K562 (cell line): ENCODE measurements around the gene DNAAF9.

Source experiments
- EP300 ChIP-seq: IDR thresholded peaks from 2 replicates; pipeline ENCODE4 v1.6.1; 2012; ENCODE audit warnings: low read length, improper control_type of control experiment
- MXI1 ChIP-seq: IDR thresholded peaks from 2 replicates; pipeline ENCODE4 v1.6.1; 2011; ENCODE audit warnings: low read depth, mild to moderate bottlenecking, improper control_type of control experiment, low read length
- NFYB ChIP-seq: IDR thresholded peaks from 2 replicates; pipeline ENCODE4 v1.6.1; 2011; ENCODE audit warnings: mild to moderate bottlenecking, moderate library complexity; ENCODE audit not compliant: insufficient read length; ENCODE audit errors: extremely low read depth
- NRF1 ChIP-seq, 2 experiments: fragments of 450-650 bp; IDR thresholded peaks in 1 of 2; conservative IDR thresholded peaks in 1 of 2; 2 replicates each; pipeline ENCODE4 v1.6.1; 2014; ENCODE audit warnings: mild to moderate bottlenecking in 2 of 2
- POLR2AphosphoS5 ChIP-seq: IDR thresholded peaks from 2 replicates; pipeline ENCODE4 v1.6.1; 2011; ENCODE audit warnings: mild to moderate bottlenecking, low read depth, low read length, moderate library complexity; ENCODE audit not compliant: control insufficient read depth, insufficient read depth
- RBBP5 ChIP-seq: fragments of 200-600 bp; sonication (generic); IDR thresholded peaks from 2 replicates; pipeline ENCODE4 v1.6.1; 2012; ENCODE audit warnings: borderline replicate concordance, mild to moderate bottlenecking, low read length, control low read depth, inconsistent platforms; ENCODE audit not compliant: insufficient read depth, poor library complexity, severe bottlenecking
- ZFP1 ChIP-seq: fragments of 450-650 bp; formaldehyde crosslinking; IDR thresholded peaks from 2 replicates; pipeline ENCODE4 v1.4.0; 2020; ENCODE audit warnings: mild to moderate bottlenecking, mixed read lengths
- ZNF143 ChIP-seq: sonication (generic); formaldehyde crosslinking; IDR thresholded peaks from 2 replicates; pipeline ENCODE4 v1.9.0; 2022; ENCODE audit warnings: mild to moderate bottlenecking, missing genetic modification reagents
- TF ChIP-seq, protein P1 (sequence below): sonication (generic); formaldehyde crosslinking; IDR thresholded peaks from 2 replicates; pipeline ENCODE4 v1.9.0; 2022; ENCODE audit warnings: mild to moderate bottlenecking, missing genetic modification reagents
- TF ChIP-seq, protein P2 (sequence below): fragments of 200-400 bp; formaldehyde crosslinking; IDR thresholded peaks from 2 replicates; pipeline ENCODE4 v1.6.1; 2017; ENCODE audit warnings: mild to moderate bottlenecking, low read depth, low read length, moderate library complexity

DNA sequence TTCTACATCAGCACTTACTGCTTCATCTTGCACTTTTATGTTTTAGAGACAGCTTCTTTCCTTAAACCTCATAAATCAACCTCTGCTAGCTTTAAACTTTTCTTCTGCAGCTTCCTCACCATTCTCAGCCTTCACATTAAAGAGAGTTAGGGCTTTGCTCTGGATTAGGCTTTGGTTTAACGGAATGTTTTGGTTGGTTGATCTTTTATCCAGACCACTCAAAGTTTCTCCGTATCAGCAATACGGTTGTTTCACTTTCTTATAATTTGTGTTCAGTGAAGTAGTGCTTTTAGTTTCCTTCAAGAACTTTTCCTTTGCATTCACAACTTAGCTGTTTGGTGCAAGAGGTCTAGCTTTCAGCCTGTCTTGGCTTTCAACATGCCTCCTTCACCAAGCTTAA is 40.4 kb downstream of the DNAAF9 start:
- TF ChIP-seq ZFP1 (CRISPR knock-in tag) (no peak), NFYB (no peak), EP300 (no peak), MXI1 (no peak), RBBP5 (no peak), POLR2AphosphoS5 (no peak), ZNF143 (no peak), NRF1 (conservative IDR thresholded peaks at IDR 0.05 in 1 of 2, IDR thresholded peaks at IDR 0.05 in 1 of 2) (no peak)
- TF ChIP-seq, protein P1, sequence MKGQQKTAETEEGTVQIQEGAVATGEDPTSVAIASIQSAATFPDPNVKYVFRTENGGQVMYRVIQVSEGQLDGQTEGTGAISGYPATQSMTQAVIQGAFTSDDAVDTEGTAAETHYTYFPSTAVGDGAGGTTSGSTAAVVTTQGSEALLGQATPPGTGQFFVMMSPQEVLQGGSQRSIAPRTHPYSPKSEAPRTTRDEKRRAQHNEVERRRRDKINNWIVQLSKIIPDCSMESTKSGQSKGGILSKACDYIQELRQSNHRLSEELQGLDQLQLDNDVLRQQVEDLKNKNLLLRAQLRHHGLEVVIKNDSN (CRISPR knock-in tag), result no peak
- TF ChIP-seq, protein P2, sequence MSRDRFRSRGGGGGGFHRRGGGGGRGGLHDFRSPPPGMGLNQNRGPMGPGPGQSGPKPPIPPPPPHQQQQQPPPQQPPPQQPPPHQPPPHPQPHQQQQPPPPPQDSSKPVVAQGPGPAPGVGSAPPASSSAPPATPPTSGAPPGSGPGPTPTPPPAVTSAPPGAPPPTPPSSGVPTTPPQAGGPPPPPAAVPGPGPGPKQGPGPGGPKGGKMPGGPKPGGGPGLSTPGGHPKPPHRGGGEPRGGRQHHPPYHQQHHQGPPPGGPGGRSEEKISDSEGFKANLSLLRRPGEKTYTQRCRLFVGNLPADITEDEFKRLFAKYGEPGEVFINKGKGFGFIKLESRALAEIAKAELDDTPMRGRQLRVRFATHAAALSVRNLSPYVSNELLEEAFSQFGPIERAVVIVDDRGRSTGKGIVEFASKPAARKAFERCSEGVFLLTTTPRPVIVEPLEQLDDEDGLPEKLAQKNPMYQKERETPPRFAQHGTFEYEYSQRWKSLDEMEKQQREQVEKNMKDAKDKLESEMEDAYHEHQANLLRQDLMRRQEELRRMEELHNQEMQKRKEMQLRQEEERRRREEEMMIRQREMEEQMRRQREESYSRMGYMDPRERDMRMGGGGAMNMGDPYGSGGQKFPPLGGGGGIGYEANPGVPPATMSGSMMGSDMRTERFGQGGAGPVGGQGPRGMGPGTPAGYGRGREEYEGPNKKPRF, result no peak
